Natural killer cell (primary cell): Measurements from ENCODE around the gene SLIT1. TPM values are rescaled to one million over a fixed set of nuclear protein-coding genes. Genes with fewer than 3 reads are reported as not detected.

Experiments
- ATAC-seq, 3 donors: fragments of 150-1000 bp in 2 of 3; fragments of 200-7000 bp in 1 of 3; cut with Tn5 transposase; 1 replicate in 1 of 3; 2 replicates in 2 of 3; pipeline ENCODE4 v1.10.0; 2021; ENCODE audit warnings: mild to moderate bottlenecking in 2 of 3, moderate library complexity in 2 of 3
- DNase-seq, 2 donors: peaks; one replicate each; pipeline versions ENCODE4 v3.0.0 to v3.0.0-alpha.2; 2013 to 2021; ENCODE audit warnings: mixed read lengths in 1 of 2
- H3K27ac ChIP-seq: one replicate; pipeline ENCODE4 v1.5.1; 2013; ENCODE audit warnings: mild to moderate bottlenecking, low read length
- H3K27me3 ChIP-seq: one replicate; pipeline ENCODE4 v1.6.1; 2013; ENCODE audit warnings: low read length; ENCODE audit not compliant: control insufficient read depth, insufficient read depth
- H3K36me3 ChIP-seq: one replicate; pipeline ENCODE4 v1.6.1; 2013; ENCODE audit warnings: low read length; ENCODE audit not compliant: control insufficient read depth, insufficient read depth
- H3K4me1 ChIP-seq: one replicate; pipeline ENCODE4 v1.6.1; 2013; ENCODE audit warnings: low read length; ENCODE audit not compliant: control insufficient read depth, insufficient read depth
- H3K4me3 ChIP-seq: one replicate; pipeline ENCODE4 v1.5.1; 2013; ENCODE audit warnings: low read length
- H3K9me3 ChIP-seq: one replicate; pipeline ENCODE4 v1.6.1; 2013; ENCODE audit warnings: low read length; ENCODE audit not compliant: control insufficient read depth, insufficient read depth
- H3K27ac Mint-ChIP-seq, 2 donors: one replicate each; pipeline ENCODE4 v1.8.0; 2022; ENCODE audit warnings: mild to moderate bottlenecking in 2 of 2, mixed read lengths in 2 of 2, moderate library complexity in 1 of 2
- H3K27me3 Mint-ChIP-seq, 2 donors: one replicate each; pipeline ENCODE4 v1.8.0; 2022; ENCODE audit warnings: low read depth in 2 of 2, mixed read lengths in 2 of 2
- H3K36me3 Mint-ChIP-seq: one replicate; pipeline ENCODE4 v1.8.0; 2022; ENCODE audit warnings: mixed read lengths
- H3K4me1 Mint-ChIP-seq, 2 donors: one replicate each; pipeline ENCODE4 v1.8.0; 2022; ENCODE audit warnings: mixed read lengths in 2 of 2
- H3K4me3 Mint-ChIP-seq: one replicate; pipeline ENCODE4 v1.8.0; 2022; ENCODE audit warnings: mild to moderate bottlenecking, moderate library complexity, mixed read lengths
- H3K9me3 Mint-ChIP-seq, 2 donors: one replicate each; pipeline ENCODE4 v1.8.0; 2022; ENCODE audit warnings: mixed read lengths in 2 of 2
- CTCF ChIP-seq: fragments of 200-600 bp; IDR thresholded peaks from one replicate; pipeline ENCODE4 v1.8.0; 2022; ENCODE audit warnings: antibody characterized with exemption
- WGBS: methylation state at CpG from one replicate; pipeline ENCODE4 v1.1.7; 2013; ENCODE audit warnings: missing lambda C conversion rate; ENCODE audit not compliant: insufficient coverage; 5-methylcytosine and 5-hydroxymethylcytosine counted together
- intact Hi-C: fragments of 100-400 bp; cut with micrococcal nuclease; formaldehyde crosslinking; loops from one replicate; pipeline ENCODE4 v1.14.2; 2022
- total RNA-seq, 4 donors: library from RNA; stranded (reverse); fragments of 120-200 nt in 1 of 4; gene quantifications; one replicate each; pipeline versions ENCODE4 v1.2.3 to v1.2.4, GENCODE V29; 2013 to 2022

SLIT1 gene
- total RNA-seq, 3 donors from 2014 or later (not counting 1 experiment from before 2014, with no cell fraction given), result 0.28 to 1.5 (median 1.1) TPM

- no peaks in the 10 kb centered on the region for H3K4me1 Mint-ChIP-seq
- no peaks in the 10 kb centered on the region for H3K36me3 Mint-ChIP-seq
- ATAC-seq (no peak), DNase-seq (no peak)
- Histone ChIP-seq H3K4me1 (no peaks in the 10 kb centered on the region), H3K36me3 (no peaks in the 10 kb centered on the region), H3K27ac (no peak overlapping the region), H3K4me3 (no peak overlapping the region), H3K9me3 (no peaks in the 10 kb centered on the region), H3K27me3 (no peaks in the 10 kb centered on the region)
- H3K9me3 Mint-ChIP-seq, result no peaks in the 10 kb centered on the region
- intact Hi-C loops, result no loop called here
- peaks cover 0 to 11% of the 10 kb centered on the region in 2 donors for H3K27me3 Mint-ChIP-seq
- H3K27ac Mint-ChIP-seq, result no peak overlapping the region
- no peak overlapping the region for H3K4me3 Mint-ChIP-seq
- TF ChIP-seq CTCF, result no peak
- 78% methylated on average over 5 of the region's 5 CpGs for WGBS
Measured at GRCh38 chr10:97123765-97124164, 62.0 kb downstream of the SLIT1 start.

DNA sequence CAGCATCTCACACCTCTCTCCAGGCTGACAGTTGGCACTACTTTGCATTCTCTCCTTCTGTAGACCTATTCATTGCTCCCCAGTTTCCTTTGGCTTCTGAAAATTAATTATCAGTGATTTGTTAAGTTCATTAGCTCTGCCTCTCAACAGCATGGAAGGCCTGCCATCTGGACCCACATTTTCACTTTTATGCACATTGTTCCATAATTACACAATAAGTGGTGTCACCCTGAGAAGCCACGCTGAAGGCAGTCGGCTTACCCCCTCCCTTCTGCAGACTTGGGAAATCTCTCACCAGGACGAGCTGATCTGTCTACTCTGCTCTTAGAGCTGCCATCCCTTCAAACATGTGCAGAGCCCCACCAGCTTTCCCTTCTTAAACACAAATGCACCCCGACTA lies 64.7 kb downstream of the SLIT1 start:
- H3K9me3 Mint-ChIP-seq, result no peaks in the 10 kb centered on the region
- no peak for TF ChIP-seq CTCF
- H3K4me1 Mint-ChIP-seq, result no peaks in the 10 kb centered on the region
- H3K27me3 Mint-ChIP-seq, result peaks cover 0 to 7% of the 10 kb centered on the region in 2 donors
- Histone ChIP-seq H3K36me3 (no peaks in the 10 kb centered on the region), H3K4me3 (no peak overlapping the region), H3K4me1 (no peaks in the 10 kb centered on the region), H3K27me3 (no peaks in the 10 kb centered on the region), H3K27ac (no peak overlapping the region), H3K9me3 (no peaks in the 10 kb centered on the region)
- DNase-seq, result no peak
- 80% methylated on average over 4 of the region's 4 CpGs for WGBS
- H3K36me3 Mint-ChIP-seq, result no peaks in the 10 kb centered on the region
- ATAC-seq, result no peak
- H3K4me3 Mint-ChIP-seq, result no peak overlapping the region
- H3K27ac Mint-ChIP-seq, result no peak overlapping the region
- intact Hi-C loops, result no loop called here

DNA sequence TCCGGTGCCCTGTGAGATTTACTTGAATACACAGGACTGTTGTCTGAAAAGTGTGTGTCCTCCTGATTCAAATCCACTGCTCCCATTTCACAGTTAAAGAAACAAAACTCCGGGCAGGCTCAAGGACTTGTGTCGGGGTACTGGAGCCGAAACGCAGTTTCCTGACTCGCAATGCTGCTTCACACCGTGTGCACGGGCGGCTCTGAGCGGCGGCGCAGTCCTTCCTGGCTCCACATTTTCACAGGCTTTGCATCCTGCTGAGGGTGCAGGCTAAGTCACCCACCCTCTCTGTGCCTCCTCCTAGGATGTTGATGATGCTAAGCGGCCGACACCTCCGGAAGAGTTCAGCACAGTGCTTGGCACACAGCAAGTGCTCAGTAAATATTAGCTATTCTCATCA lies 65.4 kb downstream of the SLIT1 start:
- Histone ChIP-seq H3K9me3 (no peaks in the 10 kb centered on the region), H3K36me3 (no peaks in the 10 kb centered on the region), H3K4me3 (no peak overlapping the region), H3K27me3 (no peaks in the 10 kb centered on the region), H3K4me1 (no peaks in the 10 kb centered on the region), H3K27ac (no peak overlapping the region)
- intact Hi-C loops, result no loop called here
- Mint-ChIP-seq H3K27ac (no peak overlapping the region), H3K4me3 (no peak overlapping the region), H3K27me3 (peaks cover 0 to 9% of the 10 kb centered on the region in 2 donors), H3K36me3 (no peaks in the 10 kb centered on the region), H3K4me1 (no peaks in the 10 kb centered on the region), H3K9me3 (no peaks in the 10 kb centered on the region)
- no peak for DNase-seq
- 88% methylated on average over 15 of the region's 15 CpGs for WGBS
- TF ChIP-seq CTCF, result no peak
- no peak for ATAC-seq

- peaks cover 0 to 9% of the 10 kb centered on the region in 2 donors for H3K27me3 Mint-ChIP-seq
- no peak overlapping the region for H3K4me3 Mint-ChIP-seq
- intact Hi-C loops, result no loop called here
- no peaks in the 10 kb centered on the region for H3K36me3 ChIP-seq
- H3K9me3 ChIP-seq, result no peaks in the 10 kb centered on the region
- no peaks in the 10 kb centered on the region for H3K27me3 ChIP-seq
- H3K9me3 Mint-ChIP-seq, result no peaks in the 10 kb centered on the region
- WGBS, result 75% methylated on average over 20 of the region's 20 CpGs
- no peak for DNase-seq
- ATAC-seq, result no peak
- no peaks in the 10 kb centered on the region for H3K4me1 ChIP-seq
- H3K27ac ChIP-seq, result no peak overlapping the region
- H3K36me3 Mint-ChIP-seq, result no peaks in the 10 kb centered on the region
- no peak overlapping the region for H3K27ac Mint-ChIP-seq
- no peak for TF ChIP-seq CTCF
- H3K4me1 Mint-ChIP-seq, result no peaks in the 10 kb centered on the region
- H3K4me3 ChIP-seq, result no peak overlapping the region
Measured at GRCh38 chr10:97119058-97119745, 66.6 kb downstream of the SLIT1 start.
